HG03139 (cell line): Measurements from ENCODE around the gene STK32B.
"Not testable (repeated sequence)": the region's sequence is repeated elsewhere in the genome, so short reads cannot be mapped to it uniquely, and the experiment has no call there.

Source experiments
- ATAC-seq: cut with Tn5 transposase; IDR thresholded peaks from one replicate; pipeline ENCODE4 v1.9.1; 2021; ENCODE audit not compliant: unreplicated experiment

The STK32B gene

GRCh38 chr4:5250536-5250935 is 199.3 kb downstream of the STK32B start:
- not testable (repeated sequence) for ATAC-seq

- no peak for ATAC-seq
These were observed 205.1 kb downstream of the STK32B start for GRCh38 chr4:5256421-5256820.

- ATAC-seq: no peak
These were observed 205.8 kb downstream of the STK32B start for GRCh38 chr4:5257086-5257485.

- no peak for ATAC-seq
These were observed 208.2 kb downstream of the STK32B start for GRCh38 chr4:5259471-5259870.

- no peak for ATAC-seq
These were observed 208.8 kb downstream of the STK32B start for GRCh38 chr4:5260121-5260520.

- no peak for ATAC-seq
These were observed 210.6 kb downstream of the STK32B start for GRCh38 chr4:5261866-5262265.

- ATAC-seq: no peak
These were observed 215.7 kb downstream of the STK32B start for GRCh38 chr4:5266991-5267390.

- no peak for ATAC-seq
These were observed 216.1 kb downstream of the STK32B start for GRCh38 chr4:5267408-5267807.

GRCh38 chr4:5276475-5277075 is 225.3 kb downstream of the STK32B start:
- no peak for ATAC-seq

- no peak for ATAC-seq
These were observed 225.8 kb downstream of the STK32B start for GRCh38 chr4:5277079-5277478.

- ATAC-seq: no peak
These were observed 226.9 kb downstream of the STK32B start for GRCh38 chr4:5278213-5278612.

GRCh38 chr4:5280069-5280468 is 228.8 kb downstream of the STK32B start:
- not testable (repeated sequence) for ATAC-seq

- ATAC-seq: no peak
These were observed 229.5 kb downstream of the STK32B start for GRCh38 chr4:5280828-5281227.

- no peak for ATAC-seq
These were observed 232.6 kb downstream of the STK32B start for GRCh38 chr4:5283837-5284236.

- no peak for ATAC-seq
These were observed 233.2 kb downstream of the STK32B start for GRCh38 chr4:5284517-5284916.

- no peak for ATAC-seq
These were observed 240.8 kb downstream of the STK32B start for GRCh38 chr4:5292101-5292500.

GRCh38 chr4:5298000-5298787 is 246.9 kb downstream of the STK32B start:
- ATAC-seq: not testable (repeated sequence)

- no peak for ATAC-seq
These were observed 249.0 kb downstream of the STK32B start for GRCh38 chr4:5300283-5300682.

- ATAC-seq: no peak
These were observed 256.6 kb downstream of the STK32B start for GRCh38 chr4:5307928-5308327.

GRCh38 chr4:5322321-5322720 is 271.0 kb downstream of the STK32B start:
- ATAC-seq: no peak

GRCh38 chr4:5330339-5330989 is 279.2 kb downstream of the STK32B start:
- ATAC-seq: no peak

- no peak for ATAC-seq
These were observed 286.5 kb downstream of the STK32B start for GRCh38 chr4:5337731-5338130.
